Measurements from ENCODE around the gene CD27. TPM values are rescaled to one million over a fixed set of nuclear protein-coding genes. Genes with fewer than 3 reads are reported as not detected.

The CD27 gene
- total and polyA plus RNA-seq, 12 donors, result 0.11 to 8.9 (median 0.69) TPM; not detected in 1

GRCh38 chr12:6442836-6443235, 1.9 kb upstream of the CD27 start:
- 77 to 85% (median 84%) methylated on average over 9 of the region's 9 CpGs for WGBS, 4 donors
- no peak overlapping the region for H3K4me3 ChIP-seq
- H3K27ac ChIP-seq, result no peak overlapping the region
- no peak for TF ChIP-seq POLR2A (IDR thresholded peaks at IDR 0.05)
- TF ChIP-seq CTCF (IDR thresholded peaks at IDR 0.05), result no peak
- DNase-seq, result no peak
- no peaks in the 10 kb centered on the region for H3K27me3 ChIP-seq
- intact Hi-C loops (cut with DNase I), result no loop called here
- peaks cover 0 to 7% of the 10 kb centered on the region in 2 donors for H3K36me3 ChIP-seq (replicated peaks in 1 of 2)
- no peaks in the 10 kb centered on the region for H3K4me1 ChIP-seq (replicated peaks in 1 of 2)
- H3K9me3 ChIP-seq (replicated peaks in 1 of 3), result no peaks in the 10 kb centered on the region

GRCh38 chr12:6443361-6443983, 1.3 kb upstream of the CD27 start:
- Histone ChIP-seq H3K27me3 (no peaks in the 10 kb centered on the region), H3K27ac (no peak overlapping the region), H3K4me3 (no peak overlapping the region), H3K4me1 (replicated peaks in 1 of 2) (no peaks in the 10 kb centered on the region), H3K36me3 (replicated peaks in 1 of 2) (peaks cover 0 to 7% of the 10 kb centered on the region in 2 donors), H3K9me3 (replicated peaks in 1 of 3) (no peaks in the 10 kb centered on the region)
- no peak for TF ChIP-seq CTCF (IDR thresholded peaks at IDR 0.05)
- no peak for TF ChIP-seq POLR2A (IDR thresholded peaks at IDR 0.05)
- 61 to 78% (median 65%) methylated on average over 5 to 9 of the region's 9 CpGs for WGBS, 4 donors
- no peak for DNase-seq
- intact Hi-C loops (cut with DNase I), result no loop called here

GRCh38 chr12:6444031-6444430, 724 bp upstream of the CD27 start:
- TF ChIP-seq CTCF (IDR thresholded peaks at IDR 0.05) (no peak), POLR2A (IDR thresholded peaks at IDR 0.05) (no peak)
- Histone ChIP-seq H3K27ac (no peak overlapping the region), H3K4me1 (replicated peaks in 1 of 2) (no peaks in the 10 kb centered on the region), H3K27me3 (no peaks in the 10 kb centered on the region), H3K9me3 (replicated peaks in 1 of 3) (no peaks in the 10 kb centered on the region), H3K4me3 (no peak overlapping the region), H3K36me3 (replicated peaks in 1 of 2) (peaks cover 0 to 7% of the 10 kb centered on the region in 2 donors)
- no peak for DNase-seq
- WGBS, 4 donors, result 79 to 89% (median 82%) methylated on average over 4 of the region's 4 CpGs
- intact Hi-C loops (cut with DNase I), result no loop called here

- peak in 2 of 7 donors; percentile 14 to 49 for DNase-seq
- Histone ChIP-seq H3K9me3 (replicated peaks in 1 of 3) (no peaks in the 10 kb centered on the region), H3K36me3 (replicated peaks in 1 of 2) (peaks cover 0 to 20% of the 10 kb centered on the region in 2 donors), H3K4me3 (peak overlapping the region in 2 of 4 donors; percentile 59 to 83), H3K27ac (peak overlapping the region in 3 of 5 donors; percentile 92 to 98 (median 95)), H3K27me3 (no peaks in the 10 kb centered on the region), H3K4me1 (replicated peaks in 1 of 2) (peaks cover 21 to 23% of the 10 kb centered on the region in 2 donors)
- intact Hi-C loops (cut with DNase I), result loop anchor here in 1 of 2 donors (5.0 kb wide), 1 partner anchor 63 kb away; no protein-coding TSS in a partner anchor
- 77 to 79% (median 78%) methylated on average over 16 of the region's 16 CpGs for WGBS, 4 donors
- no peak for TF ChIP-seq POLR2A (IDR thresholded peaks at IDR 0.05)
- TF ChIP-seq CTCF (IDR thresholded peaks at IDR 0.05), result no peak
Observed at GRCh38 chr12:6450091-6450868, 5.5 kb downstream of the CD27 start.

Data from adrenal gland (tissue), 12 donors.